Measurements from ENCODE around the gene ALX3.
A peak's percentile ranks its signal among the peaks of the same experiment; 100 is the strongest.

GRCh38 chr1:110067893-110068645, 2.4 kb downstream of the ALX3 start:
- TF ChIP-seq, protein P1, sequence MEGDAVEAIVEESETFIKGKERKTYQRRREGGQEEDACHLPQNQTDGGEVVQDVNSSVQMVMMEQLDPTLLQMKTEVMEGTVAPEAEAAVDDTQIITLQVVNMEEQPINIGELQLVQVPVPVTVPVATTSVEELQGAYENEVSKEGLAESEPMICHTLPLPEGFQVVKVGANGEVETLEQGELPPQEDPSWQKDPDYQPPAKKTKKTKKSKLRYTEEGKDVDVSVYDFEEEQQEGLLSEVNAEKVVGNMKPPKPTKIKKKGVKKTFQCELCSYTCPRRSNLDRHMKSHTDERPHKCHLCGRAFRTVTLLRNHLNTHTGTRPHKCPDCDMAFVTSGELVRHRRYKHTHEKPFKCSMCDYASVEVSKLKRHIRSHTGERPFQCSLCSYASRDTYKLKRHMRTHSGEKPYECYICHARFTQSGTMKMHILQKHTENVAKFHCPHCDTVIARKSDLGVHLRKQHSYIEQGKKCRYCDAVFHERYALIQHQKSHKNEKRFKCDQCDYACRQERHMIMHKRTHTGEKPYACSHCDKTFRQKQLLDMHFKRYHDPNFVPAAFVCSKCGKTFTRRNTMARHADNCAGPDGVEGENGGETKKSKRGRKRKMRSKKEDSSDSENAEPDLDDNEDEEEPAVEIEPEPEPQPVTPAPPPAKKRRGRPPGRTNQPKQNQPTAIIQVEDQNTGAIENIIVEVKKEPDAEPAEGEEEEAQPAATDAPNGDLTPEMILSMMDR (IDR thresholded peaks at IDR 0.05) = no peak
- TF ChIP-seq IRF1 (CRISPR knock-in tag; IDR thresholded peaks at IDR 0.05) (no peak), NR2C2 (CRISPR knock-in tag; IDR thresholded peaks at IDR 0.05) (no peak), SP1 (CRISPR knock-in tag; conservative IDR thresholded peaks at IDR 0.05) (no peak), IRF2 (CRISPR knock-in tag; IDR thresholded peaks at IDR 0.05; ENCODE audit: borderline replicate concordance, low read depth) (no peak), ZNF121 (CRISPR knock-in tag; IDR thresholded peaks at IDR 0.05) (no peak), CREB1 (CRISPR knock-in tag; IDR thresholded peaks at IDR 0.05) (no peak), CDX4 (CRISPR knock-in tag; IDR thresholded peaks at IDR 0.05; ENCODE audit: borderline replicate concordance) (no peak), NFE2L1 (CRISPR knock-in tag; IDR thresholded peaks at IDR 0.05) (no peak), ZNF416 (CRISPR knock-in tag; IDR thresholded peaks at IDR 0.05) (no peak), GTF2I (CRISPR knock-in tag; conservative IDR thresholded peaks at IDR 0.05) (no peak)
- TF ChIP-seq, protein P2, sequence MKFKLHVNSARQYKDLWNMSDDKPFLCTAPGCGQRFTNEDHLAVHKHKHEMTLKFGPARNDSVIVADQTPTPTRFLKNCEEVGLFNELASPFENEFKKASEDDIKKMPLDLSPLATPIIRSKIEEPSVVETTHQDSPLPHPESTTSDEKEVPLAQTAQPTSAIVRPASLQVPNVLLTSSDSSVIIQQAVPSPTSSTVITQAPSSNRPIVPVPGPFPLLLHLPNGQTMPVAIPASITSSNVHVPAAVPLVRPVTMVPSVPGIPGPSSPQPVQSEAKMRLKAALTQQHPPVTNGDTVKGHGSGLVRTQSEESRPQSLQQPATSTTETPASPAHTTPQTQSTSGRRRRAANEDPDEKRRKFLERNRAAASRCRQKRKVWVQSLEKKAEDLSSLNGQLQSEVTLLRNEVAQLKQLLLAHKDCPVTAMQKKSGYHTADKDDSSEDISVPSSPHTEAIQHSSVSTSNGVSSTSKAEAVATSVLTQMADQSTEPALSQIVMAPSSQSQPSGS (CRISPR knock-in tag; IDR thresholded peaks at IDR 0.05; ENCODE audit: borderline replicate concordance, low read depth) = no peak
- TF ChIP-seq, protein P3, sequence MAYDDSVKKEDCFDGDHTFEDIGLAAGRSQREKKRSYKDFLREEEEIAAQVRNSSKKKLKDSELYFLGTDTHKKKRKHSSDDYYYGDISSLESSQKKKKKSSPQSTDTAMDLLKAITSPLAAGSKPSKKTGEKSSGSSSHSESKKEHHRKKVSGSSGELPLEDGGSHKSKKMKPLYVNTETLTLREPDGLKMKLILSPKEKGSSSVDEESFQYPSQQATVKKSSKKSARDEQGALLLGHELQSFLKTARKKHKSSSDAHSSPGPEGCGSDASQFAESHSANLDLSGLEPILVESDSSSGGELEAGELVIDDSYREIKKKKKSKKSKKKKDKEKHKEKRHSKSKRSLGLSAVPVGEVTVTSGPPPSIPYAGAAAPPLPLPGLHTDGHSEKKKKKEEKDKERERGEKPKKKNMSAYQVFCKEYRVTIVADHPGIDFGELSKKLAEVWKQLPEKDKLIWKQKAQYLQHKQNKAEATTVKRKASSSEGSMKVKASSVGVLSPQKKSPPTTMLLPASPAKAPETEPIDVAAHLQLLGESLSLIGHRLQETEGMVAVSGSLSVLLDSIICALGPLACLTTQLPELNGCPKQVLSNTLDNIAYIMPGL (CRISPR knock-in tag; IDR thresholded peaks at IDR 0.05) = peak; percentile 53; the same call in 1 of the 2 replicates
- TF ChIP-seq, protein P4, sequence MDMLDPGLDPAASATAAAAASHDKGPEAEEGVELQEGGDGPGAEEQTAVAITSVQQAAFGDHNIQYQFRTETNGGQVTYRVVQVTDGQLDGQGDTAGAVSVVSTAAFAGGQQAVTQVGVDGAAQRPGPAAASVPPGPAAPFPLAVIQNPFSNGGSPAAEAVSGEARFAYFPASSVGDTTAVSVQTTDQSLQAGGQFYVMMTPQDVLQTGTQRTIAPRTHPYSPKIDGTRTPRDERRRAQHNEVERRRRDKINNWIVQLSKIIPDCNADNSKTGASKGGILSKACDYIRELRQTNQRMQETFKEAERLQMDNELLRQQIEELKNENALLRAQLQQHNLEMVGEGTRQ (CRISPR knock-in tag; IDR thresholded peaks at IDR 0.05) = no peak

Measured in WTC11 (cell line).